HG02571 (cell line): ENCODE measurements around the gene LGALS4.
"Not testable (repeated sequence)": the region's sequence is repeated elsewhere in the genome, so short reads cannot be mapped to it uniquely, and the experiment has no call there.

Source experiments
- ATAC-seq: cut with Tn5 transposase; IDR thresholded peaks from one replicate; pipeline ENCODE4 v1.9.1; 2021; ENCODE audit warnings: mild to moderate bottlenecking, moderate library complexity; ENCODE audit not compliant: unreplicated experiment

The LGALS4 gene

DNA sequence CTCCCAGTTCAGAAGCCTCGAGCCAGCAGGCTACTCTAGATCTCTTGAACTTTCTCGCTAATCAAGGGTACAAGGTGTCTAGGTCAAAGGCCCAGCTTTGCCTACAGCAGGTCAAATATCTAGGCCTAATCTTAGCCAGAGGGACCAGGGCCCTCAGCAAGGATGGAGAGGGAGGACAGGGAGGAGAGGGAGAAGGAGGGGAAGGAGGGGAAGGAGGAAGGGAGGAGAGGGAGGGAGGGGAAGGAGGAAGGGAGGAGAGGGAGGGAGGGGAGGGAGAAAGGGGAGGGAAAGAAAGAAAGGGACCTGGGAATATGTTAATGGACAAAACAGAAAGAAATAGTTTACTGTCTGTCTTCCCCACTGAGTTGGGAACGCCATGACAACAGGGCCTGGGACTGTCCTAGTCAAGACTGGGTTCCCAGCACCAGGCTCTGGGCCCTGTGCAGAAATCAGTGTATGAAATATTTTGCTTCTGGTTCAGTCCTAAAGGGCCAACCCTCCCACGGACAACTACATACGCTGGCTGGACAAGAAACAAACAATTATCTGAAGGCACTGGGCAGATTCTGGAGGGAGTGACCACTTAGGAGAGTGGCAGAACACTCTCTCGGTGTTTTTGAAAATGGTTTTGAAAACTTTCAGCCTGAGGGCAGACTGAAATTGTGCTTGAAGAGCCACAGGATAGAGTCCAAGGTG is 14.3 kb upstream of the LGALS4 start:
- no peak for ATAC-seq

GRCh38 chr19:38825936-38826335 is 13.2 kb upstream of the LGALS4 start:
- not testable (repeated sequence) for ATAC-seq

DNA sequence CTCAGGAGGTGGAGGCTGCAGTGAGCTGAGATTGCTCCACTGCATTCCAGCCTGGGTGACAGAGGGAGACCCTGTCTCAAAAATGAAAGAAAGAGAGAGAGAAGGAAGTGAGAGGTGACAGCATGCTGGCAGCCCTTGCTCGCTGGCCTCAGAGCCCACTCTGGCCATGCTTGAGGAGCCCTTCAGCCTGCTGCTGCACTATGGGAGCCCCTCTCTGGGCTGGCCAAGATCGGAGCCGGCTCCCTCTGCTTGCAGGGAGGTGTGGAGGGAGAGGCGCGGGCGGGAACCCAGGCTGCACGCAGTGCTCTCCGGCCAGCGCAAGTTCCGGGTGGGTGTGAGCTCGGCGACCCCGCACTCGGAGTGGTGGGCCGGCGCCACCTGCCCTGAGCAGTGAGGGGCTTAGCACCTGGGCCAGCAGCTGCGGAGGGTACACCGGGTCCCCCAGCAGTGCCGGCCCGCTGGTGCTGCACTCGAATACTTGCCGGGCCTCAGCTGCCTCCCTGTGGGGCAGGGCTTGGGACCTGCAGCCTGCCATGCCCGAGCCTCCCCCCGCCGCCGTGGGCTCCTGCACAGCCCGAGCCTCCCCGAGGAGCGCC is 8.6 kb upstream of the LGALS4 start:
- ATAC-seq, result not testable (repeated sequence)

DNA sequence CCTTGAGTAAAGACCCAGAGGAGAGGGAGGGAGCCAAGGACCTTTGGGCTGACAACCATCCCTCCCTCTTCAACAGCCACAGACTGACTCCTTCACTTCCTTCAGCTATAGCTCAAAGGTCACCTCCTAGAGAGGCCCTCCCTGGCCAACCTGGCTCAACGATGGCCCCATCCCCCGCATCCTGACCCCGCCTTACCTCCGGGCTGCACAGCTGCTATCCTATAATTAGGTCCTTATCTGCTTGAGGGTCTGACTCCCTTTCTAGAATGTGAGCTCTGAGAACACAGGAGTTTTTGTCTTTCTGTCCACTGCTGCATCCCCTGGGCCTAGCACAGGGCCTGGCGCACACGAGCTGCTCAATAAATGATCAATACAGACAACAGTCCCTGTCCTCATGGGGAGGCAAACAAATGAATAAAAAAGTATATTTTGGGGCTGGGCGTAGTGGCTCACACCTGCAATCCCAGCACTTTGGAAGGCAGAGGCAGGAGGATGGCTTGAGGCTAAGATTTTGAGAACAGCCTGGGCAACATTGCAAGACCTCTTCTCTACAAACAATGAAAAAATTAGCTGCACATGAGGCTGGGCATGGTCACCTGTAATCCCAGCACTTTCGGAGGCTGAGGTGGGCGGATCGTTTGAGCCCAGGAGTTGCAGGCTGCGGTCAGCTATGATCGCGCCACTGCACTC is 6.6 kb upstream of the LGALS4 start:
- ATAC-seq, result no peak

- ATAC-seq, result no peak
These were observed 4.3 kb upstream of the LGALS4 start for GRCh38 chr19:38817081-38817480.

- no peak for ATAC-seq
These were observed 3.5 kb upstream of the LGALS4 start for GRCh38 chr19:38816131-38816750.

- no peak for ATAC-seq
These were observed 2.6 kb upstream of the LGALS4 start for GRCh38 chr19:38815059-38816001.

GRCh38 chr19:38813932-38814331 is 1.2 kb upstream of the LGALS4 start:
- not testable (repeated sequence) for ATAC-seq

DNA sequence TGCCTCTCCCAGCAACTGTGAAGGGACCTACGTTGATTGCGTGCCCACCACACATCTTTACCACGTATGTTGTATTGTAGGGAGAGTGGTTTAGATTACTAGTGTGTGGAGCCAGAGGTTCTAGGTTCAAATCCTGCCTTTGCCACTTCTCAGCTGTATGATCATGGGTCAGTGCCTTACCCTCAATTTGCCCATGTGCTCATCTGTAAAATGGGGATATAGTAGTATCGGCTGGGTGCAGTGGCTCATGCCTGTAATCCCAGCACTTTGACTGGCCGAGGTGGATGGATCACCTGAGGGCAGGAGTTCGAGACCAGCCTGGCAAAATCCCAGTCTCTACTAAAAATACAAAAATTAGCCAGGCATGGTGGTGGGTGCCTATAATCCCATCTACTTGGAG is 578 bp upstream of the LGALS4 start:
- no peak for ATAC-seq

GRCh38 chr19:38812009-38812840 is 520 bp downstream of the LGALS4 start:
- no peak for ATAC-seq

- no peak for ATAC-seq
These were observed 3.0 kb downstream of the LGALS4 start for GRCh38 chr19:38809592-38810252.

DNA sequence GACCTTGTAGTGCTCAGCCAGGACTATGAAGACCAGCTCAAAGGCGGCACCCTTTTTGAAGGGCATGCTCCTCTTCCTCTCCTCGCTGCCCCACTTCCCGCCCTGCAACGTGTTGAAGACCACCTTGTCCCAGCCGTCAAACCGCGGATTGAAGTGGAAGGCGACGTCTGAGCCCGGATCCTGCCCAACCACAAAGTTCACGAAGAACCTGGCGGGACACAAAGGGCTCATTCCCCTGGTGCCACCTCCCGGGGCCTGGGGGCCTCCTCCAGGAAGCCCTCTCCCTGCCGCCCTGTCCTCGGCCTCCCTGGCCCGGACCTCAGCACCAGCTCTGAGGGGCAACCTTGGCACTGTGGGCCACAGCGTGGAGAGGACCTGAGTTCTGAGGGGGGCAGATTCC is 4.0 kb downstream of the LGALS4 start:
- ATAC-seq, result no peak

- not testable (repeated sequence) for ATAC-seq
These were observed 5.2 kb downstream of the LGALS4 start for GRCh38 chr19:38807374-38808098.

DNA sequence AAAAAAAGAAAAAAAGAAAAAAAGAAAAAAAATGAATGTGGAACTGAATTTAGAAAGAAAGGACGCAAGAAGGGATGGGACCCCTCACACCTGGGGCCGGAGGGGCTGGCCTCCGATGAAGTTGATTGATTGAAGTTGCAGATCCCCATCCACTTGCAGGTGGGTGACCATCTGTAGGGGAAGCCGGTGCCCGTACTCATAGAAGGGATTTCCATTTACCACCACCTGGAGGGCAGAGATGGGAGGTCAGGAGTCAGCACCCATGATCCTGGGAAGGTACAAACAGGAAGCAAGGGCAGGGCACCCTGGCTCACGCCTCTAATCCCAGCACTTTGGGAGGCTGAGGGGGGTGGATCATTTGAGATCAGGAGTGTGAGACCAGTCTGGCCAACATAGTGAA is 6.4 kb downstream of the LGALS4 start:
- no peak for ATAC-seq

DNA sequence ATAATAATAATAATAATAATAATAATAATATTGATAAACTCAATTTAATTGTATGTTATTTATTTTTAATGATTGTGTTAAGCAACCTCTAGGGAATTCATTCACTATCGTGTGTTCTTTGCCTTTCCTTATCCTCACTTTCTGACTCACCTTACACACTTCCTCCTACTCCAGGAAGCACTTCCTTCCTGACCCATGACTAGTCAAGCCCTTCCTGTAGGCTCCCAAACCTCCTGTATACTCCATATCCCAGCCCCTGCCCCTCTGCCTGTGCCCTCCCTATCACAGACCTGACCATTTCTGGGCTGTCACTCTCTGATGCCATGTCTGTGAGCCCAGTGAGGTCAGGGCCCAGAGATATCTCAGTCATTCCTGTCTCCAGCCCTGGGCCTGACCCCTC is 7.6 kb downstream of the LGALS4 start:
- no peak for ATAC-seq

- no peak for ATAC-seq
These were observed 9.2 kb downstream of the LGALS4 start for GRCh38 chr19:38803543-38803942.

DNA sequence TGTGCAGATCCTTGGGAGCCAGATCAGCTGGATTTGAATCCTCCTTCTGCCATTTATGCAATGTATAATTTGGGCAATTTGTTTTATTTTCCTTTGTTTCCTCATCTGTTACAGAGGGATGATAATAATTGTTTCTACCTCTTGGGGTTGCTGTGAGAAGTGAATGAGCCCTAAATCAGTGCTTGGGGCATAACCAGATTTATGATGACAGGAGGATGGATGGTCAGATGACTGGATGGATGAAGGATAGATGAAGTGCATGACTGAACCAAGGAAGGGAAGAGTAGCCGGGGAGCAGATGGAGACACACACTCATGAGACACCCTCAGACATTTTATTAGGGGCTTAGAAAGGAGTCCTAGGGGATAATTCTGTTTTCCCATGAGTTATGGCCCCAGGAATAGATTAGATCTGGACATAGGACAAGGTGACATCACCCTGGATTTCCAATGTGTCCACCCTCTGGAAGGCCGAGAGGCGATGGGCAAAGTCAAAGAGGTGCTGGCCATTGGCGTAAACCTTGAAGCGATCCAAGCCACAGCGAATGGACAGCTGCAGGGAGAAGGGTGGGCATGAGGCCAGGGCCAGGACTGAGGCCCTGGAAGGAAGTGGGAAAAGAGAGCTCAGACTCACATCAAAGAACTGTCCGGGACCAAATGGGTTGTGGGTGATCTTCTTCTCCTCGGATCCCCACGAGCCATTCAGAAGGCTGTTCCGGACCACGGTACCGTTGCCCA is 11.2 kb downstream of the LGALS4 start:
- ATAC-seq, result no peak
